GM12864 (cell line): ENCODE measurements around the gene PKP3.
"Not testable (repeated sequence)": the region's sequence is repeated elsewhere in the genome, so short reads cannot be mapped to it uniquely, and the experiment has no call there.

Experiments used
- DNase-seq: peaks from one replicate; pipeline ENCODE4 v3.0.0-alpha.2; 2011; ENCODE audit warnings: low read depth
- H3K4me3 ChIP-seq: 2 replicates; pipeline ENCODE4 v1.5.1; 2011; ENCODE audit warnings: mild to moderate bottlenecking, low read depth, low read length, control low read depth
- TF ChIP-seq, protein P1 (sequence below): IDR thresholded peaks from 2 replicates; pipeline ENCODE4 v1.5.1; 2011; ENCODE audit warnings: low read depth, mild to moderate bottlenecking, moderate library complexity, low read length, control low read depth, inconsistent platforms; ENCODE audit errors: missing control alignments

Gene PKP3

DNA sequence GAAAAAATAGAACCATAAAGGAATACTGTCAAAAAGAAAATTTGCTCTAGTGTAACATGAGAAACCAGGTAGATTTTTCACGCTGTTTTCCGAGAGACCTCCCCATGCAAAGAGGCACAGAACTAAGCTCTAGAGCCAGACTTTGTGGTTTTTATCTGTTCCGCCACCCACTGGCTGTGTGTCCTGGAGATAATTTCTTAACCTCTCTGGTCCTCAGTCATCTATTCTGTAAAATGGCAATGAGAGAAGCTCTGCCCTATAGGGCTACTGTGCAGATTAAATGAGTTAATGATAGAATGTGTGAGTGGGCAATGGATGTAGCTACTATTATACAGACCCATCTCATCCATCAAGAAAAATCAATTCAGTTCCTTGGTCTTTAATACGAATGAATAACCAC lies 30.2 kb downstream of the PKP3 start:
- DNase-seq, result no peak
- no peak overlapping the region for H3K4me3 ChIP-seq
- TF ChIP-seq, protein P1, sequence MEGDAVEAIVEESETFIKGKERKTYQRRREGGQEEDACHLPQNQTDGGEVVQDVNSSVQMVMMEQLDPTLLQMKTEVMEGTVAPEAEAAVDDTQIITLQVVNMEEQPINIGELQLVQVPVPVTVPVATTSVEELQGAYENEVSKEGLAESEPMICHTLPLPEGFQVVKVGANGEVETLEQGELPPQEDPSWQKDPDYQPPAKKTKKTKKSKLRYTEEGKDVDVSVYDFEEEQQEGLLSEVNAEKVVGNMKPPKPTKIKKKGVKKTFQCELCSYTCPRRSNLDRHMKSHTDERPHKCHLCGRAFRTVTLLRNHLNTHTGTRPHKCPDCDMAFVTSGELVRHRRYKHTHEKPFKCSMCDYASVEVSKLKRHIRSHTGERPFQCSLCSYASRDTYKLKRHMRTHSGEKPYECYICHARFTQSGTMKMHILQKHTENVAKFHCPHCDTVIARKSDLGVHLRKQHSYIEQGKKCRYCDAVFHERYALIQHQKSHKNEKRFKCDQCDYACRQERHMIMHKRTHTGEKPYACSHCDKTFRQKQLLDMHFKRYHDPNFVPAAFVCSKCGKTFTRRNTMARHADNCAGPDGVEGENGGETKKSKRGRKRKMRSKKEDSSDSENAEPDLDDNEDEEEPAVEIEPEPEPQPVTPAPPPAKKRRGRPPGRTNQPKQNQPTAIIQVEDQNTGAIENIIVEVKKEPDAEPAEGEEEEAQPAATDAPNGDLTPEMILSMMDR, result no peak

DNA sequence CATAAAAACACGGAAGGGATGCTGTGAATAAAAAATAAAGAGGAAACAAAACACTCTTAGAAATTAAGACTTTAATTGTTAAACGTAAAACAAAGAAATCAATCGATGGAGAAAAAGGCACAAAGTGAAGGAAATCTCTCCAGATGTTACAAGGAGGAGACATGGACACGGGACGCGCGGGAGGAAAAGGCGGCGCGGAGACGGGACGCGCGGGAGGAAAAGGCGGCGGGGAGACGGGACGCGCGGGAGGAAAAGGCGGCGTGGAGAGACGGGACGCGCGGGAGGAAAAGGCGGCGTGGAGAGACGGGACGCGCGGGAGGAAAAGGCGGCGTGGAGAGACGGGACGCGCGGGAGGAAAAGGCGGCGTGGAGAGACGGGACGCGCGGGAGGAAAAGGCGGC lies 30.8 kb downstream of the PKP3 start:
- H3K4me3 ChIP-seq, DNase-seq: not testable (repeated sequence)

DNA sequence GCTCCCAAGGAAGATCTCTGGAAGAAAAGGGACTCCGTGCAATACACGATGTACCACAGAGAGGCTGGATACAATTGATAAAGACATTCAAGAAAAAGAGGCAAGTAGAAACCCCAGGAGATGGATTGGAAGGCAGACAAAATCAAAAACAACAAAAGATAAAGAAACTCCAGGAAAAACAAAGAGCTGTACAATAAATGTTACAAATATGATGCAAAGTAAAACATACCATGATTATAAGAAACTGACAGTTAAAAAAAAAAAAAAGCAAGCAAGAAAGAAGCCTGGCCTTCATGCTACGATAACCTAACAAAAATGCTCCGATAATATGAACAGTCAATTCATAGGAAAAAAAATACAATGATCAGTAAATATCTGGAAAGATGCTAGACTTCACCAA lies 31.3 kb downstream of the PKP3 start:
- no peak for DNase-seq
- TF ChIP-seq, protein P1, result no peak

DNA sequence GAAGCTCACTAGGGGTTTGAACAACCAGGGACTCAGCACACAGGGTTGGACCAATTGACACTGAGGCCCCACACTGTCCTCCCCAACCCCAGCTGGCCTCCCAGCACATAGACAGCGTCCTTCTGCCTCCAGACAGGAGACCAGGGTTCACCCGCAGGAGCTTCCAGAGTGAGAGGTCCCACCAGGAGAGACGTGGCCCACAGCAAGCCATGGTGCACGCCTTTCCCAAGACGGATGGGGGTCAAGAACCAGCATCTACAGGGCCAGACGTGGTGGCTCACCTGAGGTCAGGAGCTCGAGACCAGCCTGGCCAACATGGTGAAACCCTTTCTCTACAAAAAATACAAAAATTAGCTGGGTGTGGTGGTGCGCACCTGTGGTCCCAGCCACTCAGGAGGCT lies 32.8 kb downstream of the PKP3 start:
- TF ChIP-seq, protein P1, result no peak

More for the DNA sequence above, 31.3 kb downstream of the PKP3 start:
- no peak overlapping the region for H3K4me3 ChIP-seq

DNA sequence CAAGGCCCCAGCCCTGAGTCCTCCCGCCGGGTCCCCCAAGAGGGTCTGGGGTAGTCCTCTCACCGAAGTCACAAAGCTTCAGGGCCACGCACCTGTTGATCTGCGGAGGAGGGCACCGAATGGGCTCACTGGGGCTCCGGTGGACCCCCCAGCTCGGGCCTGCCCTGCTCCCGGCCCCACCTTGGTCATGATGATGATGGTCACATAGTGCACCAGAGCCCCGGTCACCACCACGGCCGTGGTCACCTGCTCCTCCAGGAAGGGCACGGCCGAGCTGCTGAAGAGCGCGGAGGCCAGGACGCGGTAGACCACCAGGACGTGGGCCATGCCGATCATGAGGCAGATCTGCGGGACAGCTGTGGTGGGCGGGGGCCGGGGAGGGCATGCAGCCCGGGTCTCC lies 34.3 kb downstream of the PKP3 start:
- DNase-seq, result no peak
- TF ChIP-seq, protein P1, result no peak
- H3K4me3 ChIP-seq, result no peak overlapping the region

More for the DNA sequence above, 32.8 kb downstream of the PKP3 start:
- DNase-seq, result no peak
- no peak overlapping the region for H3K4me3 ChIP-seq

DNA sequence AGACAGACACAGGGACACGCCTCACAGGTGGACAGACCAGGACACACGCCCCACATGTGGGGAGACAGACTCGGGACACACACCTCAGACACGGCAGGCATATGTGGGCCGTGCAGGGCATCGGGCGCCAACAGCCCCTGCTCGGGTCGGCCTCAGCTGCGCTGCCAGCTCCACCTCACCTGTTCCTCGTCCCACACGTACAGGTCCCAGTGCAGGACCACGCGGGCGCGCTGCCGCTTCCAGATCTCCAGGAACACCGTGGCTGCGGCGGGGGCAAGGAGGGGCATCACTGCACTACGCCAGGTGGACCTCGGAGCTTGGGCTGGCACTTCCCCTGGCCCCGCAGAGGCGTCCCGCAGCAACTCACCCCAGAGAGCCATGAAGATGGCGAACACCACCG lies 35.4 kb downstream of the PKP3 start:
- DNase-seq, result no peak
- no peak overlapping the region for H3K4me3 ChIP-seq
- TF ChIP-seq, protein P1, result no peak

DNA sequence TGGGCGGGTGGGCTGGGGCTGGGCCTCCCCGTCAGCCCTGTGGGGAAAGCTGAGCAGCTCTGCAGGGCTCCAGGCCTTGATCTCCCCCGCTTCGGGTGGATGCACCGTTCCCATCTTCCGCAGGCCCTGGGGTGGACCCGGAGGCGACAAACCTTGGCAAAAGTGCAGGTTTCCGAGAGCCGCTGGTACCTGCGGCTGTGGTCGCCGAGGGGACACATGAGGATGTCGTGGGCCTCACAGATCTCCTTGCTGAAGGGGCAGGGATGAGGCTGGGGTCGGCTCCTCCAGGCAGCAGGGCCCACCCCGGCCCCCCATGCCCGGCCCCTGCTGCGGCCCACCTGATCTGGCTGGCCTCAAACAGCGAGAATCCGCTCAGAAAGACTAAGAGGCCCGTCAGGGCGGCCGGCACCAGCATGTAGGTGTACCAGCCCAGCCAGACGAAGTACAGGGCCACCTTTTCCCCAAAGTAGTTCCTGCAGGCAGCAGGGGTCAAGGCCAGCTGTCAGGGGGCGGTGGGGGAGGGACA lies 36.0 kb downstream of the PKP3 start:
- H3K4me3 ChIP-seq, result no peak overlapping the region
- TF ChIP-seq, protein P1, result no peak
- DNase-seq, result no peak
